Parathyroid adenoma (tissue), 2 donors: ENCODE results near the gene PSMC3.

ENCODE experiments used
- H2AFZ ChIP-seq: fragments of 300-600 bp; sonication (generic); one replicate; pipeline ENCODE4 v1.7.0; 2017; ENCODE audit warnings: antibody characterized with exemption, mild to moderate bottlenecking
- H3K27ac ChIP-seq: fragments of 300-600 bp; sonication (generic); one replicate; pipeline ENCODE4 v1.7.0; 2017
- H3K27me3 ChIP-seq: fragments of 300-600 bp; sonication (generic); one replicate; pipeline ENCODE4 v1.7.0; 2017; ENCODE audit warnings: low read length; ENCODE audit not compliant: control insufficient read depth, insufficient read depth
- H3K36me3 ChIP-seq: fragments of 300-600 bp; sonication (generic); one replicate; pipeline ENCODE4 v1.7.0; 2017; ENCODE audit warnings: low read length; ENCODE audit not compliant: control insufficient read depth, insufficient read depth
- H3K4me1 ChIP-seq: fragments of 300-600 bp; sonication (generic); one replicate; pipeline ENCODE4 v1.7.0; 2017; ENCODE audit warnings: control low read depth
- H3K4me2 ChIP-seq: fragments of 300-600 bp; sonication (generic); one replicate; pipeline ENCODE4 v1.7.0; 2017; ENCODE audit warnings: low read length
- H3K4me3 ChIP-seq: fragments of 300-600 bp; sonication (generic); one replicate; pipeline ENCODE4 v1.7.0; 2017; ENCODE audit warnings: low read depth, low read length
- H3K79me2 ChIP-seq: fragments of 300-600 bp; sonication (generic); one replicate; pipeline ENCODE4 v1.7.0; 2017; ENCODE audit warnings: control low read depth
- H3K9ac ChIP-seq: fragments of 300-600 bp; sonication (generic); one replicate; pipeline ENCODE4 v1.7.0; 2017; ENCODE audit warnings: mild to moderate bottlenecking
- H3K9me3 ChIP-seq: fragments of 300-600 bp; sonication (generic); one replicate; pipeline ENCODE4 v1.7.0; 2017; ENCODE audit warnings: low read length; ENCODE audit not compliant: control insufficient read depth
- TF ChIP-seq, protein P1 (sequence below): fragments of 300-600 bp; sonication (generic); IDR thresholded peaks from one replicate; pipeline ENCODE4 v1.7.0; 2017; ENCODE audit warnings: antibody characterized with exemption, mild to moderate bottlenecking
- donor health status: primary hyperparathyroidism.

PSMC3 gene

GRCh38 chr11:47394050-47394321 is 32.3 kb downstream of the PSMC3 start:
- H3K9me3 ChIP-seq = no peaks in the 10 kb centered on the region
- no peaks in the 10 kb centered on the region for H3K36me3 ChIP-seq
- no peak overlapping the region for H3K4me2 ChIP-seq
- H3K9ac ChIP-seq = no peak overlapping the region
- no peaks in the 10 kb centered on the region for H3K27me3 ChIP-seq
- TF ChIP-seq, protein P1, sequence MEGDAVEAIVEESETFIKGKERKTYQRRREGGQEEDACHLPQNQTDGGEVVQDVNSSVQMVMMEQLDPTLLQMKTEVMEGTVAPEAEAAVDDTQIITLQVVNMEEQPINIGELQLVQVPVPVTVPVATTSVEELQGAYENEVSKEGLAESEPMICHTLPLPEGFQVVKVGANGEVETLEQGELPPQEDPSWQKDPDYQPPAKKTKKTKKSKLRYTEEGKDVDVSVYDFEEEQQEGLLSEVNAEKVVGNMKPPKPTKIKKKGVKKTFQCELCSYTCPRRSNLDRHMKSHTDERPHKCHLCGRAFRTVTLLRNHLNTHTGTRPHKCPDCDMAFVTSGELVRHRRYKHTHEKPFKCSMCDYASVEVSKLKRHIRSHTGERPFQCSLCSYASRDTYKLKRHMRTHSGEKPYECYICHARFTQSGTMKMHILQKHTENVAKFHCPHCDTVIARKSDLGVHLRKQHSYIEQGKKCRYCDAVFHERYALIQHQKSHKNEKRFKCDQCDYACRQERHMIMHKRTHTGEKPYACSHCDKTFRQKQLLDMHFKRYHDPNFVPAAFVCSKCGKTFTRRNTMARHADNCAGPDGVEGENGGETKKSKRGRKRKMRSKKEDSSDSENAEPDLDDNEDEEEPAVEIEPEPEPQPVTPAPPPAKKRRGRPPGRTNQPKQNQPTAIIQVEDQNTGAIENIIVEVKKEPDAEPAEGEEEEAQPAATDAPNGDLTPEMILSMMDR = no peak
- H3K27ac ChIP-seq = peak overlapping the region; percentile 49
- no peak overlapping the region for H2AFZ ChIP-seq
- H3K4me3 ChIP-seq = no peak overlapping the region
- no peaks in the 10 kb centered on the region for H3K79me2 ChIP-seq
- no peaks in the 10 kb centered on the region for H3K4me1 ChIP-seq

GRCh38 chr11:47393163-47394049 is 32.8 kb downstream of the PSMC3 start:
- no peaks in the 10 kb centered on the region for H3K36me3 ChIP-seq
- H3K9me3 ChIP-seq = no peaks in the 10 kb centered on the region
- no peak overlapping the region for H3K9ac ChIP-seq
- H3K4me3 ChIP-seq = no peak overlapping the region
- H3K27ac ChIP-seq = no peak overlapping the region
- no peaks in the 10 kb centered on the region for H3K27me3 ChIP-seq
- no peak overlapping the region for H2AFZ ChIP-seq
- no peaks in the 10 kb centered on the region for H3K79me2 ChIP-seq
- no peaks in the 10 kb centered on the region for H3K4me1 ChIP-seq
- TF ChIP-seq, protein P1 = no peak
- H3K4me2 ChIP-seq = no peak overlapping the region

- Histone ChIP-seq H3K4me3 (no peak overlapping the region), H3K27me3 (no peaks in the 10 kb centered on the region), H2AFZ (no peak overlapping the region), H3K4me1 (no peaks in the 10 kb centered on the region), H3K79me2 (no peaks in the 10 kb centered on the region), H3K4me2 (no peak overlapping the region), H3K27ac (no peak overlapping the region), H3K36me3 (no peaks in the 10 kb centered on the region), H3K9me3 (no peaks in the 10 kb centered on the region), H3K9ac (no peak overlapping the region)
- TF ChIP-seq, protein P1 = no peak
These were observed 33.6 kb downstream of the PSMC3 start for GRCh38 chr11:47392546-47393162.

GRCh38 chr11:47391711-47392432 is 34.4 kb downstream of the PSMC3 start:
- Histone ChIP-seq H3K4me3 (no peak overlapping the region), H3K9me3 (no peaks in the 10 kb centered on the region), H3K36me3 (no peaks in the 10 kb centered on the region), H3K27ac (no peak overlapping the region), H3K27me3 (no peaks in the 10 kb centered on the region), H3K79me2 (no peaks in the 10 kb centered on the region), H3K4me2 (no peak overlapping the region), H3K4me1 (no peaks in the 10 kb centered on the region), H2AFZ (no peak overlapping the region), H3K9ac (no peak overlapping the region)
- TF ChIP-seq, protein P1 = no peak
